ENCODE results near the gene ZRANB2. TPM values are rescaled to one million over a fixed set of nuclear protein-coding genes. Genes with fewer than 3 reads are reported as not detected.

Gene ZRANB2
- polyA plus RNA-seq, 2 of the 4 experiments (the other 2 are of a cell fraction) = 47.9 to 87.6 TPM

- POLR2A ChIA-PET = no interaction called here
- H3K4me3 ChIP-seq = no peak overlapping the region
- no peak for DNase-seq (ENCODE audit: low read depth in 1 of 2, low spot score in 1 of 2)
- TF ChIP-seq REST (IDR thresholded peaks at IDR 0.05) (no peak), RCOR1 (IDR thresholded peaks at IDR 0.05; ENCODE audit: low read depth, low read length) (no peak), NPAS2 (CRISPR knock-in tag; IDR thresholded peaks at IDR 0.05; ENCODE audit: borderline replicate concordance) (no peak), SMC3 (IDR thresholded peaks at IDR 0.05) (no peak), ZC3H11A (IDR thresholded peaks at IDR 0.05) (no peak), HES2 (IDR thresholded peaks at IDR 0.05) (no peak), NFE2L2 (conservative IDR thresholded peaks at IDR 0.05; ENCODE audit: low read length) (no peak), PBX3 (IDR thresholded peaks at IDR 0.05) (no peak), E2F6 (IDR thresholded peaks at IDR 0.05; ENCODE audit: borderline replicate concordance, low read depth) (no peak), CHD2 (IDR thresholded peaks at IDR 0.05; ENCODE audit: low read length, partially characterized antibody) (no peak), EP300 (IDR thresholded peaks at IDR 0.05) (no peak)
- no peak overlapping the region for H3K4me2 ChIP-seq
- no peaks in the 10 kb centered on the region for H3K4me1 ChIP-seq
- no peak overlapping the region for H3K27ac ChIP-seq
- CTCF ChIA-PET = no interaction called here
- 8% methylated on average over 2 of the region's 2 CpGs for WGBS (ENCODE audit: missing lambda C conversion rate)
- ATAC-seq = no peak
- FAIRE-seq = no peak
- H3K9me3 ChIP-seq = no peaks in the 10 kb centered on the region
Measured at GRCh38 chr1:71118086-71118485, 37.3 kb upstream of the ZRANB2 start.

GRCh38 chr1:71116729-71117128 is 35.9 kb upstream of the ZRANB2 start:
- no peaks in the 10 kb centered on the region for H3K9me3 ChIP-seq
- POLR2A ChIA-PET = no interaction called here
- H3K4me3 ChIP-seq = no peak overlapping the region
- H3K27ac ChIP-seq = no peak overlapping the region
- ATAC-seq = no peak
- no peaks in the 10 kb centered on the region for H3K4me1 ChIP-seq
- no peak for DNase-seq (ENCODE audit: low read depth in 1 of 2, low spot score in 1 of 2)
- WGBS (ENCODE audit: missing lambda C conversion rate) = 0% methylated on average over 2 of the region's 2 CpGs
- FAIRE-seq = no peak
- TF ChIP-seq JUN (IDR thresholded peaks at IDR 0.05) = no peak
- no peak for TF ChIP-seq ZSCAN20 (CRISPR knock-in tag; IDR thresholded peaks at IDR 0.05)
- no peak for TF ChIP-seq EHMT2 (IDR thresholded peaks at IDR 0.05; ENCODE audit: low read depth)
- no peak for TF ChIP-seq REST (IDR thresholded peaks at IDR 0.05)
- CTCF ChIA-PET = no interaction called here
- H3K4me2 ChIP-seq = no peak overlapping the region
